GM21528 (cell line): Measurements from ENCODE around the gene ZNF335.
A peak's percentile ranks its signal among the peaks of the same experiment; 100 is the strongest.

ENCODE experiments used
- ATAC-seq: cut with Tn5 transposase; IDR thresholded peaks from one replicate; pipeline ENCODE4 v1.9.1; 2021; ENCODE audit warnings: mild to moderate bottlenecking, moderate library complexity; ENCODE audit not compliant: unreplicated experiment, low FRiP score

Gene ZNF335, protein sequence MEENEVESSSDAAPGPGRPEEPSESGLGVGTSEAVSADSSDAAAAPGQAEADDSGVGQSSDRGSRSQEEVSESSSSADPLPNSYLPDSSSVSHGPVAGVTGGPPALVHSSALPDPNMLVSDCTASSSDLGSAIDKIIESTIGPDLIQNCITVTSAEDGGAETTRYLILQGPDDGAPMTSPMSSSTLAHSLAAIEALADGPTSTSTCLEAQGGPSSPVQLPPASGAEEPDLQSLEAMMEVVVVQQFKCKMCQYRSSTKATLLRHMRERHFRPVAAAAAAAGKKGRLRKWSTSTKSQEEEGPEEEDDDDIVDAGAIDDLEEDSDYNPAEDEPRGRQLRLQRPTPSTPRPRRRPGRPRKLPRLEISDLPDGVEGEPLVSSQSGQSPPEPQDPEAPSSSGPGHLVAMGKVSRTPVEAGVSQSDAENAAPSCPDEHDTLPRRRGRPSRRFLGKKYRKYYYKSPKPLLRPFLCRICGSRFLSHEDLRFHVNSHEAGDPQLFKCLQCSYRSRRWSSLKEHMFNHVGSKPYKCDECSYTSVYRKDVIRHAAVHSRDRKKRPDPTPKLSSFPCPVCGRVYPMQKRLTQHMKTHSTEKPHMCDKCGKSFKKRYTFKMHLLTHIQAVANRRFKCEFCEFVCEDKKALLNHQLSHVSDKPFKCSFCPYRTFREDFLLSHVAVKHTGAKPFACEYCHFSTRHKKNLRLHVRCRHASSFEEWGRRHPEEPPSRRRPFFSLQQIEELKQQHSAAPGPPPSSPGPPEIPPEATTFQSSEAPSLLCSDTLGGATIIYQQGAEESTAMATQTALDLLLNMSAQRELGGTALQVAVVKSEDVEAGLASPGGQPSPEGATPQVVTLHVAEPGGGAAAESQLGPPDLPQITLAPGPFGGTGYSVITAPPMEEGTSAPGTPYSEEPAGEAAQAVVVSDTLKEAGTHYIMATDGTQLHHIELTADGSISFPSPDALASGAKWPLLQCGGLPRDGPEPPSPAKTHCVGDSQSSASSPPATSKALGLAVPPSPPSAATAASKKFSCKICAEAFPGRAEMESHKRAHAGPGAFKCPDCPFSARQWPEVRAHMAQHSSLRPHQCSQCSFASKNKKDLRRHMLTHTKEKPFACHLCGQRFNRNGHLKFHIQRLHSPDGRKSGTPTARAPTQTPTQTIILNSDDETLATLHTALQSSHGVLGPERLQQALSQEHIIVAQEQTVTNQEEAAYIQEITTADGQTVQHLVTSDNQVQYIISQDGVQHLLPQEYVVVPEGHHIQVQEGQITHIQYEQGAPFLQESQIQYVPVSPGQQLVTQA (N-terminal part only)

DNA sequence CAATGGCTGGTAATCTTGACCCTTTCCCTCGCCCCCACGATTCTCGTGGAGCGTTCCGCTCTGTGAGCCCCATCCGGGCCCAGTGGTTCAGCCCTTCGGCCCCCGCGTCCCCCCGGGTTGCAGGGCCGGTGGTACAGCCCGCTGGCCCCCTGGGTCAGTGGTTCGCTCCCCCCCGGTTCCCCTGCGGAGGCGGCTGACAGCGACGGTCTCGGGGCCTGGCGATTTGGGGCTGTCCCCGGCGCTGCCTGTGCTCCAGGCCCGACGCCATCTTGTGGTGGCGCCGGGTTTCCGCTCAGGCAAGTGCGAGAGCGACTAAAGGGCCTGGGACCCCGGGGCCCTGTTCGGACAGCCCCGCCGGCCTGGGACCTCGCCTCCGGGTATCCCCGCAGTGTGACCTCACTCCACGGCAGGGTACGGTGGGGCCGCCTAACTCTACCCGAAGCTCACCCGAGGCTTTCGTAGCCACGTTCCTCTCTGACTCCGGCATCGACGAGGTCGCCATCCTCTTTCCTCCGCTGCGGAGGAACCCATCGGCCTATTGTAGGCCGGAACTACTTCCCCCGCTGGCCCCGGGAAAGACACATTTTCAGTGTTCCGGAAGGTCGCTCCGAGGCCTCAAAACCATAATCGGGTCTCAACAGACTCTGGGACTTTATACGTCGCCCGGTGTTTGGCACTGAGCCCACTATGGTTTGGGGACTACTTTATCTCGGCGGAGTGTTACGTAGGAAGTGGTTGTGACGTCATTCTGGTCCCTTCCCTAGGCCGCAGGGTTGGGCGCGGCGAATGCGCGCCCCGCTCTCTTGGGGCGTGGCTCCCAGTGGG is at the start of gene ZNF335:
TSS of gene ZNF335 (minus strand) at position 529 of the 825 bp plus-strand sequence. CDS start 793 bp downstream, outside the sequence.
- ATAC-seq, result peak; percentile 63

DNA sequence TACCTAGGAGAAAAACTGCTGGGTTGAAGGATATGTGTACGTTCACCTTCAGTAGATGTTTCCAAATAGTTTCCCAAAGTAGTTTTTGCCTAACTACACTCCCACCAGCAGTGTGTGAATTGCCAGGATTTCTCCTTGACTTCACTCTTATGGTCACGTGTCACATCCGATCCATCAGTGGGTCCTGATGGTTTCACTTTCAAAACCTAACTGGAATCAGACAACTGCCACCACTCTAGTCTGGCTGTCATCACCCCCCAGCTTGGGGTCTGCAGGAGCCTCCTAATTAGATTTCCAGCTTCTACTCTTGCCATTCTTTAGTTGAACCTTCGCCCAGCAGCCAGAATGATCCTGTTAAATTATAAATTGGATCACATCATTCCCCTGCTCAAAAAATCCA is 48.6 kb upstream of the ZNF335 start:
- ATAC-seq, result no peak

DNA sequence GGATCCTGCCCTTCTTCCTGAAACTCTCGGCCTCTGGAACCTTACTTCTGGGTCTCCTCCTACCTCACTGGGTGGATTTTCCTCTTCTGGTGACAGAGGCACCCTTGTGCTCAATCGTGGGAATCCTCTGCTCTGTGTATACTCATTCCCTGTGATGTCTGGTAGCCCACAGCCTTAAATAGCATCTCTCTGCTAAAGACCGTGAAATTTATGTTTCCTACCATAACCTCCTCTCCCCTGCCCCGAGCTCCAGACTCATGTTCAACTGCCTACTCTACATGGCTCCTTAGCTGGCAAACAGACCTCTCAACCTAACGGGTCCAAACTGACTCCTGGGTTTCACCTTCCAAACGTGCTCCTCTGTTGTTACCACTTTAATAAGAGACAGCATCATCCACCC is 46.6 kb upstream of the ZNF335 start:
- ATAC-seq, result no peak

DNA sequence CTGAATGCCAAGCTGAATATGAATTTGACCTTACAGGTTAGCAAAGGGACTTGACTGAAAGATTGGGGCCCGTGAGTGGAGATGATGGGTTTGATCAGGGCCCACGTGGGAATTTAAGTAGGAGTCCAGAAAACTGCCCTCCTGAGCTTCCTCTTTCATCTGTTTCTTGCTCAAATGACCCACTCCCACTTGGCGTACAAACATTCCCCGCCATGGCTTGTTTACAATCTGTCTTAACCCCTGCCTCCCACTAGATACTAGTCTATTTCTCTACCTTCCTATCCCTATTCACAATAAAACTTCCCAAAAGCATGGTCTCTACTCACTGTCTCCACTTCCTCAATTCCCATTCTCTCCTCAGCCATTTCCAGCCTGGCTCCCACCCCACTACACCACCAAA is 46.1 kb upstream of the ZNF335 start:
- ATAC-seq, result no peak

DNA sequence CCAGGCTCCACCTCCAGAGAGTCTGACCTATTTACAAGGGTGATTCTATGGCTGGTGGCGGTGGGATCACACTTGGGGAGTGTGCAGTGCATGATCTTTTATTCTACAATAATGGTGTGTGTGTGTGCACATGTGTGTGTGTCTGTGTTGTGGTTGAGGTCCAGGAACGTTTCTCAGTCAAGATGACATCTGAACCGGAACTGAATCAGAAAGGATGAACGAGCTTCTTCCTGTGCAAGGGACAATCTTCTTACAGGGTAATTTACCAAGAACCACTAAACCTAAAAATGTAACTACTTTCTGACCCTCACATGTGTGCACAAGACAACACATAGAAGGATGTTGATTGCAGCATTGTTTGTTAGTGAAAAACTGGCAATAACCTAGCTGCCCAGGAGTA is 45.3 kb upstream of the ZNF335 start:
- ATAC-seq, result no peak

GRCh38 chr20:46014517-46015396 is 42.8 kb upstream of the ZNF335 start:
- ATAC-seq, result no peak

DNA sequence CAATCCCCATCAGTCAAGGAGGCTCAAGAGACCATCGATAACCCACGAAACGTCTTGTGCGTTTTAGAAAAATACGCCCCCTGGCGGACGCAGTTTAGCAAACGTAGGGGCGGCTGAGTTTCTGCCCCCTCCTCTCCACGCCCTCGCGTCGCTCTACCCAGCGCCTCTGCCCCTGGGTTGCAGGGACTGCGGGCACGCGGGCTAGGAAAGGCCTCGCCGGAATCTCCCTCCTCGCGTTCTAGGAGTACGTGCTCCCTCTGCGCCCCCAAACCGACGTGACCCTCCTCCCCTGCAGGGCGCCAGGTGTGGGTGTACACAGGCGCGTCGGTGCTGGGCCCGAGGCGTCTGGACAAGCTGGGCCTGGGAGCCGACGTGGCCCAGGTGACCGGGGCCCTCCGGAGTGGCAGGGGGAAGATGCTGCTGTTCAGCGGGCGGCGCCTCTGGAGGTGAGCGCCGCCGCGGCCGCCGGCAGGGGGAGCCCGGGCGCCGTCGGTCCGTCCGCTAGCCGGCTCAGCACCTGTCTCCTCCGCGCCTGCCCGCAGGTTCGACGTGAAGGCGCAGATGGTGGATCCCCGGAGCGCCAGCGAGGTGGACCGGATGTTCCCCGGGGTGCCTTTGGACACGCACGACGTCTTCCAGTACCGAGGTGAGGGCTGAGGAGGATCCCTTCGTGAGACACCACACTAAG is 42.0 kb upstream of the ZNF335 start:
- no peak for ATAC-seq

DNA sequence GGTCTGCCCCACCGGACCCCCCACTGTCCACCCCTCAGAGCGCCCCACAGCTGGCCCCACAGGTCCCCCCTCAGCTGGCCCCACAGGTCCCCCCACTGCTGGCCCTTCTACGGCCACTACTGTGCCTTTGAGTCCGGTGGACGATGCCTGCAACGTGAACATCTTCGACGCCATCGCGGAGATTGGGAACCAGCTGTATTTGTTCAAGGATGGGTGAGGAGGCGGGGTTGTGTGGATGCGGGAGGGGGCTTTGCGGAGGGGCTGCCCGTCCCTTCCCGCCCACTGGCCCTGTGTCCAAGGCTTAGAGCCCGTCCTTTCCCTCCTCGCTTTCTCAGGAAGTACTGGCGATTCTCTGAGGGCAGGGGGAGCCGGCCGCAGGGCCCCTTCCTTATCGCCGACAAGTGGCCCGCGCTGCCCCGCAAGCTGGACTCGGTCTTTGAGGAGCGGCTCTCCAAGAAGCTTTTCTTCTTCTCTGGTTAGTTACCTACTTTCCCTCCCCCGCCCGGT is 41.4 kb upstream of the ZNF335 start:
- ATAC-seq, result no peak

DNA sequence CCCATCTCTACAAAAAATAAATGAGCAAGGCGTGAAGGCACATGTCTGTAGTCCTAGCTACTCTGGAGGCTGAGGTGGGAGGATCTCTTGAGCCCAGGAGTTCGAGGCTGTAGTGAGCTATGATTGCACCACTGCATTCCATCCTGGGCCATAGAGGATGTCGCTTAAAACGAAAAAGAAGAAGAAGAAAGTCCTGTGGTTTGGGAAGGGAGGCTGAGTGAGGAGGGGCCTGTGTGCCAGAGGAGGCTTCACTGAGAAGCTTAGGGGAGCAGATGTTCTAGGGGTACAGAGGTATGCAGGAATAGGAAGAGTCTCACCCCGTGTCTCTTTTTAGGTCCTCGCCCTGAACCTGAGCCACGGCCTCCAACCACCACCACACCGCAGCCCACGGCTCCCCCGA is 40.9 kb upstream of the ZNF335 start:
- no peak for ATAC-seq

GRCh38 chr20:46011631-46012482 is 39.9 kb upstream of the ZNF335 start:
- ATAC-seq, result no peak

- no peak for ATAC-seq
Measured at GRCh38 chr20:46010491-46011391, 38.7 kb upstream of the ZNF335 start.

DNA sequence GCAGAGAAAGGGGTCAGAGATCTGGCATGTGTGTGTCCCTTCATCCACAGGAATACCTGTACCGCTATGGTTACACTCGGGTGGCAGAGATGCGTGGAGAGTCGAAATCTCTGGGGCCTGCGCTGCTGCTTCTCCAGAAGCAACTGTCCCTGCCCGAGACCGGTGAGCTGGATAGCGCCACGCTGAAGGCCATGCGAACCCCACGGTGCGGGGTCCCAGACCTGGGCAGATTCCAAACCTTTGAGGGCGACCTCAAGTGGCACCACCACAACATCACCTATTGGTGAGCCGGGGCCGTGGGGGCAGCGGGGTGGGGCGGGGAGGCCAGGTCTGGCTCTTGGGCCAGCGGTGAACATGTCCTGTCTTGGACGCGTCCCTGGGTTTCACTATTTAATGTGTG is 37.8 kb upstream of the ZNF335 start:
- no peak for ATAC-seq

GRCh38 chr20:46007671-46008070 is 35.7 kb upstream of the ZNF335 start:
- ATAC-seq, result no peak

DNA sequence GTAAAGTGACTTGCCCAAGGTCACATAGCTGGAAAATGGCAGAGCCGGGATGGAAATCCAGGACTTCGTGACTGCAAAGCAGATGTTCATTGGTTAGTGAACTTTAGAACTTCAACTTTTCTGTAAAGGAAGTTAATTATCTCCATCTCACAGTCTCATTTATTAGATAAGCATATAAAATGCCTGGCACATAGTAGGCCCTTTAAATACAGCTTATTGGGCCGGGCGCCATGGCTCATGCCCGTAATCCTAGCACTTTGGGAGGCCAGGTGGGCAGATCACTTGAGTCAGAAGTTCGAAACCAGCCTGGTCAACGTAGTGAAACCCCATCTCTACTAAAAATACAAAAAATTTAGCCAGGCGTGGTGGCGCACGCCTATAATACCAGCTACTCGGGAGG is 35.0 kb upstream of the ZNF335 start:
- ATAC-seq, result no peak

GRCh38 chr20:46006022-46006705 is 34.2 kb upstream of the ZNF335 start:
- no peak for ATAC-seq
